H1 (cell line): Measurements from ENCODE around the gene EDDM3A. TPM values are rescaled to one million over a fixed set of nuclear protein-coding genes. Genes with fewer than 3 reads are reported as not detected.

Source experiments
- CTCF ChIA-PET: fragments of 300-600 bp; sonication (Branson Sonifier 250); formaldehyde crosslinking; loops from one replicate; lab custom pipeline; 2021; ENCODE audit not compliant: partially characterized antibody; lab: Charles Lee
- POLR2A ChIA-PET: fragments of 300-600 bp; sonication (Branson Sonifier 250); formaldehyde crosslinking; loops from one replicate; lab custom pipeline; 2021; ENCODE audit warnings: inconsistent platforms; ENCODE audit not compliant: partially characterized antibody; lab: Charles Lee
- DNase-seq, 2 experiments: peaks; one replicate each; pipeline versions ENCODE4 v3.0.0 to v3.0.0-alpha.2; 2010 to 2022; ENCODE audit warnings: low spot score in 2 of 2, low read depth in 1 of 2, mixed read lengths in 1 of 2
- FAIRE-seq: peaks from 2 replicates; lab custom pipeline; 2011; peaks lifted over from hg19 to GRCh38; lab: Jason Lieb, UNC
- H2AFZ ChIP-seq: 2 replicates; pipeline ENCODE4 v1.8.1; 2012; ENCODE audit warnings: low read length, inconsistent platforms
- H2AK5ac ChIP-seq: 2 replicates; pipeline ENCODE4 v1.6.1; 2013; ENCODE audit warnings: low read depth, low read length
- H2BK120ac ChIP-seq: replicated peaks from 2 replicates; pipeline ENCODE3; 2013; ENCODE audit warnings: low read depth, low read length, inconsistent platforms
- H2BK12ac ChIP-seq: 2 replicates; pipeline ENCODE4 v1.6.1; 2013; ENCODE audit warnings: low read depth, low read length
- H2BK15ac ChIP-seq: 2 replicates; pipeline ENCODE4 v1.6.1; 2013; ENCODE audit warnings: low read length
- H2BK20ac ChIP-seq: 2 replicates; pipeline ENCODE4 v1.6.1; 2013; ENCODE audit warnings: low read length
- H2BK5ac ChIP-seq: 2 replicates; pipeline ENCODE4 v1.6.1; 2013; ENCODE audit warnings: low read depth, low read length
- H3K14ac ChIP-seq: 2 replicates; pipeline ENCODE4 v1.6.1; 2013; ENCODE audit warnings: inconsistent platforms; ENCODE audit not compliant: insufficient read length
- H3K18ac ChIP-seq: 2 replicates; pipeline ENCODE4 v1.6.1; 2013; ENCODE audit warnings: low read length; ENCODE audit errors: extremely low read depth
- H3K23ac ChIP-seq: 2 replicates; pipeline ENCODE4 v1.6.1; 2013; ENCODE audit warnings: inconsistent platforms; ENCODE audit not compliant: insufficient read length
- H3K23me2 ChIP-seq: 2 replicates; pipeline ENCODE4 v1.6.1; 2013; ENCODE audit warnings: low read depth, low read length
- H3K27ac ChIP-seq: 2 replicates; pipeline ENCODE4 v1.6.1; 2011; ENCODE audit warnings: low read depth, low read length, inconsistent platforms
- H3K27me3 ChIP-seq, 4 experiments: replicated peaks in 1 of 4; 1 replicate in 1 of 4; 2 replicates in 3 of 4; pipeline versions ENCODE4 v1.6.1 to v1.8.1; 2011 to 2013; ENCODE audit warnings: low read length in 3 of 4, mild to moderate bottlenecking in 3 of 4, inconsistent platforms in 2 of 4, mixed read lengths in 2 of 4, moderate library complexity in 1 of 4; ENCODE audit not compliant: control insufficient read depth in 3 of 4, insufficient read depth in 3 of 4; ENCODE audit errors: extremely low read depth in 1 of 4
- H3K36me3 ChIP-seq, 4 experiments: 2 replicates each; pipeline versions ENCODE4 v1.6.1 to v1.8.1; 2011 to 2013; ENCODE audit warnings: mild to moderate bottlenecking in 4 of 4, low read length in 3 of 4, moderate library complexity in 2 of 4, control low read depth in 1 of 4, inconsistent platforms in 1 of 4; ENCODE audit not compliant: insufficient read depth in 4 of 4, control insufficient read depth in 2 of 4
- H3K4ac ChIP-seq: replicated peaks from 2 replicates; pipeline ENCODE3; 2013; ENCODE audit warnings: low read length, low read depth, mixed read lengths, inconsistent platforms; ENCODE audit not compliant: insufficient read length
- H3K4me1 ChIP-seq, 4 experiments: replicated peaks in 1 of 4; 1 replicate in 1 of 4; 2 replicates in 3 of 4; pipeline versions ENCODE4 v1.6.1 to v1.8.1; 2011 to 2013; ENCODE audit warnings: low read length in 3 of 4, inconsistent platforms in 2 of 4, mixed read lengths in 1 of 4; ENCODE audit not compliant: insufficient read depth in 4 of 4, control insufficient read depth in 3 of 4
- H3K4me2 ChIP-seq, 2 experiments: 2 replicates each; pipeline versions ENCODE4 v1.6.1 to v1.8.1; 2011 to 2013; ENCODE audit warnings: low read depth in 2 of 2, low read length in 2 of 2, control low read depth in 1 of 2, inconsistent platforms in 1 of 2, mild to moderate bottlenecking in 1 of 2; ENCODE audit not compliant: insufficient read depth in 1 of 2
- H3K4me3 ChIP-seq, 4 experiments: fragments of 200-600, 300-600 bp in 1 of 4; sonication (generic), shearing (Covaris generic), sonication (Bioruptor Twin) in 1 of 4; 2 replicates each; pipeline versions ENCODE4 v1.5.1 to v1.8.1; 2011 to 2016; ENCODE audit warnings: low read length in 4 of 4, low read depth in 3 of 4, control low read depth in 2 of 4, inconsistent platforms in 2 of 4, mild to moderate bottlenecking in 2 of 4, mixed read lengths in 1 of 4, moderate library complexity in 1 of 4; ENCODE audit not compliant: insufficient read depth in 2 of 4; ENCODE audit errors: extremely low read depth in 1 of 4
- H3K56ac ChIP-seq: replicated peaks from 2 replicates; pipeline ENCODE3; 2013; ENCODE audit warnings: low read depth, mild to moderate bottlenecking, mixed read lengths, low read length, inconsistent platforms; ENCODE audit not compliant: insufficient read length
- H3K79me1 ChIP-seq: 2 replicates; pipeline ENCODE4 v1.6.1; 2013; ENCODE audit warnings: low read depth, low read length, control low read depth
- H3K79me2 ChIP-seq, 2 experiments: 2 replicates each; pipeline versions ENCODE4 v1.6.1 to v1.8.1; 2012 to 2013; ENCODE audit warnings: low read length in 2 of 2, mild to moderate bottlenecking in 2 of 2, inconsistent platforms in 1 of 2; ENCODE audit not compliant: insufficient read depth in 2 of 2, control insufficient read depth in 1 of 2
- H3K9ac ChIP-seq, 4 experiments: replicated peaks in 1 of 4; 1 replicate in 1 of 4; 2 replicates in 3 of 4; pipeline versions ENCODE4 v1.6.1 to v1.8.1; 2011 to 2013; ENCODE audit warnings: low read depth in 3 of 4, low read length in 3 of 4, control low read depth in 2 of 4, mild to moderate bottlenecking in 2 of 4, moderate library complexity in 2 of 4, inconsistent platforms in 1 of 4; ENCODE audit errors: extremely low read depth in 1 of 4
- H3K9me3 ChIP-seq, 2 experiments: 2 replicates each; pipeline versions ENCODE4 v1.6.1 to v1.8.1; 2012 to 2013; ENCODE audit warnings: mild to moderate bottlenecking in 2 of 2, moderate library complexity in 2 of 2, control low read depth in 1 of 2, inconsistent platforms in 1 of 2, low read depth in 1 of 2, low read length in 1 of 2, mixed read lengths in 1 of 2; ENCODE audit not compliant: insufficient read depth in 2 of 2
- H4K20me1 ChIP-seq, 2 experiments: replicated peaks in 1 of 2; 2 replicates each; pipeline versions ENCODE3 to v1.8.1; 2011 to 2013; ENCODE audit warnings: inconsistent platforms in 2 of 2, low read length in 2 of 2, mild to moderate bottlenecking in 1 of 2; ENCODE audit not compliant: insufficient read depth in 2 of 2, control insufficient read depth in 1 of 2
- H4K5ac ChIP-seq: 2 replicates; pipeline ENCODE4 v1.6.1; 2013; ENCODE audit warnings: low read length, low read depth, mixed read lengths, inconsistent platforms; ENCODE audit not compliant: insufficient read length
- H4K8ac ChIP-seq: 2 replicates; pipeline ENCODE4 v1.8.0; 2013; ENCODE audit warnings: mild to moderate bottlenecking, moderate library complexity, low read length, inconsistent platforms; ENCODE audit not compliant: insufficient read depth; ENCODE audit errors: extremely low read depth
- H4K91ac ChIP-seq: replicated peaks from 2 replicates; pipeline ENCODE3; 2013; ENCODE audit warnings: low read length, mixed read lengths, inconsistent platforms; ENCODE audit not compliant: insufficient read length
- JUN ChIP-seq: IDR thresholded peaks from 2 replicates; pipeline ENCODE4 v1.6.1; 2011; ENCODE audit warnings: low read depth, mild to moderate bottlenecking, improper control_type of control experiment, low read length
- JUND ChIP-seq: IDR thresholded peaks from 2 replicates; pipeline ENCODE4 v1.6.1; 2011; ENCODE audit warnings: mild to moderate bottlenecking, improper control_type of control experiment, low read length
- POLR2AphosphoS5 ChIP-seq: IDR thresholded peaks from 2 replicates; pipeline ENCODE4 v1.6.1; 2011; ENCODE audit warnings: low read depth, low read length
- SIX5 ChIP-seq: IDR thresholded peaks from 2 replicates; pipeline ENCODE4 v1.6.1; 2011; ENCODE audit warnings: mild to moderate bottlenecking, low read depth, low read length
- SP1 ChIP-seq: IDR thresholded peaks from 2 replicates; pipeline ENCODE4 v1.6.1; 2011; ENCODE audit warnings: low read depth, low read length
- SP4 ChIP-seq: IDR thresholded peaks from 2 replicates; pipeline ENCODE4 v1.6.1; 2012; ENCODE audit warnings: low read length, inconsistent platforms
- TCF12 ChIP-seq: IDR thresholded peaks from 2 replicates; pipeline ENCODE4 v1.6.1; 2011; ENCODE audit warnings: low read depth, mild to moderate bottlenecking, low read length
- WGBS, 2 experiments: shearing (Covaris generic) in 1 of 2; methylation state at CpG; one replicate each; pipeline versions ENCODE4 v1.1.6 to v1.1.7; 2013 to 2015; ENCODE audit warnings: low lambda C conversion rate in 2 of 2, mixed read lengths in 2 of 2, inconsistent platforms in 1 of 2, low coverage in 1 of 2, missing lambda C conversion rate in 1 of 2; ENCODE audit not compliant: insufficient replicate concordance in 2 of 2, insufficient coverage in 1 of 2, insufficient read length in 1 of 2; ENCODE audit errors: extremely low coverage in 1 of 2, missing lambda C conversion rate in 1 of 2; 5-methylcytosine and 5-hydroxymethylcytosine counted together
- polyA plus RNA-seq, 7 experiments: library from polyadenylated mRNA; depleted of rRNA in 3 of 7; stranded (reverse) in 5 of 7; unstranded in 2 of 7; fragments of >200 nt in 5 of 7; fragments of 200-250 nt in 2 of 7; gene quantifications; 1 replicate in 5 of 7; 2 replicates in 1 of 7; 4 replicates in 1 of 7; pipeline versions ENCODE4 v1.2.1 to v1.2.3, GENCODE V29; 2011 to 2013; ENCODE audit warnings: missing spikeins in 2 of 7, mixed read lengths in 2 of 7
- total RNA-seq: library from RNA; stranded (reverse); fragmentation: NEBNext Ultra II Directional; extraction: Animal tissue kit (Norgen Biotek cat#: 25700); gene quantifications from 2 replicates; pipeline ENCODE4 v1.2.1, GENCODE V29; 2021
- TF ChIP-seq, protein P1 (sequence below): IDR thresholded peaks from 2 replicates; pipeline ENCODE4 v1.6.1; 2012; ENCODE audit warnings: low read length, inconsistent platforms
- TF ChIP-seq, protein P2 (sequence below): IDR thresholded peaks from 2 replicates; pipeline ENCODE4 v1.6.1; 2011; ENCODE audit warnings: low read depth, mild to moderate bottlenecking, low read length; ENCODE audit not compliant: insufficient read depth

The EDDM3A gene
- total and polyA plus RNA-seq, 2 of the 8 experiments (the other 6 are each of a cell fraction or from before 2014, with no cell fraction given), result 0.09 TPM; not detected in 1

DNA sequence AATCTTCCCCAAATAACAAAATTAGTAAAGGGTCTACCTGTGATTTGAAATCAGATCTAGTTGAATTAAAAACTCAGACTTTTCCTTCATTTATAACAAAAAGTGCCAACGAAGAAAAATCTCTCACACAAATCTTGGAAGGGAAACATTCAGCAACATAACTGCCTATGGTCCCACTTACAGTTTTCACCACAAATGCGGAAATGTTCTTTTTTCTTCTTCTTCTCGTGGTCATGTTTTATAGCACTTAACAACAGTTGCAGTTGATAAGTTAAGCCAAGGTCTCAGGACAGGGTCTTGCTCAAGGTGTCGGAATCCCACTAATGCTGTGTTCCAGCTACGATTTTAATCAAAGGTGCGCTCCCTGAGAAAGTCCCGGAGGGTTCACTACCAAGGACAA lies 45.5 kb downstream of the EDDM3A start:
- no peaks in the 10 kb centered on the region for H3K27me3 ChIP-seq
- no peak overlapping the region for H3K4me3 ChIP-seq
- ChIA-PET POLR2A (no interaction called here), CTCF (interaction anchor here (1.2 to 2.1 kb wide), 3 partner anchors 9 to 33 kb away, joined by 3 to 8 read pairs (median 4); no protein-coding TSS in a partner anchor)
- no peak overlapping the region for H2AFZ ChIP-seq
- no peaks in the 10 kb centered on the region for H3K36me3 ChIP-seq
- no peak overlapping the region for H3K18ac ChIP-seq
- H2AK5ac ChIP-seq, result no peak overlapping the region
- no peaks in the 10 kb centered on the region for H4K20me1 ChIP-seq
- H2BK5ac ChIP-seq, result no peak overlapping the region
- H3K56ac ChIP-seq, result no peak overlapping the region
- no peak overlapping the region for H4K5ac ChIP-seq
- no peak overlapping the region for H3K4me2 ChIP-seq
- no peaks in the 10 kb centered on the region for H3K79me2 ChIP-seq
- no peak overlapping the region for H3K23ac ChIP-seq
- H4K91ac ChIP-seq, result no peak overlapping the region
- no peak overlapping the region for H3K14ac ChIP-seq
- H2BK12ac ChIP-seq, result no peak overlapping the region
- DNase-seq, result no peak
- no peak overlapping the region for H2BK20ac ChIP-seq
- WGBS, 2 experiments, result 75% methylated on average over 7 of the region's 7 CpGs; no CpG with 5 or more reads in 1 of the 2 experiments
- FAIRE-seq, result no peak
- H2BK120ac ChIP-seq, result no peak overlapping the region
- no peaks in the 10 kb centered on the region for H3K9me3 ChIP-seq
- no peak overlapping the region for H3K4ac ChIP-seq
- no peaks in the 10 kb centered on the region for H3K23me2 ChIP-seq
- H3K27ac ChIP-seq, result no peak overlapping the region
- no peak overlapping the region for H3K9ac ChIP-seq
- TF ChIP-seq JUN, result no peak
- TF ChIP-seq, protein P1, sequence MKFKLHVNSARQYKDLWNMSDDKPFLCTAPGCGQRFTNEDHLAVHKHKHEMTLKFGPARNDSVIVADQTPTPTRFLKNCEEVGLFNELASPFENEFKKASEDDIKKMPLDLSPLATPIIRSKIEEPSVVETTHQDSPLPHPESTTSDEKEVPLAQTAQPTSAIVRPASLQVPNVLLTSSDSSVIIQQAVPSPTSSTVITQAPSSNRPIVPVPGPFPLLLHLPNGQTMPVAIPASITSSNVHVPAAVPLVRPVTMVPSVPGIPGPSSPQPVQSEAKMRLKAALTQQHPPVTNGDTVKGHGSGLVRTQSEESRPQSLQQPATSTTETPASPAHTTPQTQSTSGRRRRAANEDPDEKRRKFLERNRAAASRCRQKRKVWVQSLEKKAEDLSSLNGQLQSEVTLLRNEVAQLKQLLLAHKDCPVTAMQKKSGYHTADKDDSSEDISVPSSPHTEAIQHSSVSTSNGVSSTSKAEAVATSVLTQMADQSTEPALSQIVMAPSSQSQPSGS, result no peak
- no peak for TF ChIP-seq SP4
- TF ChIP-seq SP1, result no peak
- TF ChIP-seq TCF12, result no peak
- no peak for TF ChIP-seq SIX5
- no peak for TF ChIP-seq JUND
- no peak for TF ChIP-seq POLR2AphosphoS5
- TF ChIP-seq, protein P2, sequence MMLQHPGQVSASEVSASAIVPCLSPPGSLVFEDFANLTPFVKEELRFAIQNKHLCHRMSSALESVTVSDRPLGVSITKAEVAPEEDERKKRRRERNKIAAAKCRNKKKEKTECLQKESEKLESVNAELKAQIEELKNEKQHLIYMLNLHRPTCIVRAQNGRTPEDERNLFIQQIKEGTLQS, result no peak
- no peak overlapping the region for H2BK15ac ChIP-seq
- H4K8ac ChIP-seq, result no peak overlapping the region
- H3K4me1 ChIP-seq, result peaks cover 0 to 2% (median 0%) of the 10 kb centered on the region in 4 experiments; a peak in 1 of 7 replicates
- no peaks in the 10 kb centered on the region for H3K79me1 ChIP-seq
